HG03060 (cell line): Measurements from ENCODE around the gene FBXO47.

ENCODE experiments used
- ATAC-seq: cut with Tn5 transposase; IDR thresholded peaks from one replicate; pipeline ENCODE4 v1.9.1; 2021; ENCODE audit warnings: low read depth, moderate number of reproducible peaks; ENCODE audit not compliant: unreplicated experiment

The FBXO47 gene

GRCh38 chr17:38907930-38908675 is 59.1 kb downstream of the FBXO47 start:
- no peak for ATAC-seq

- ATAC-seq = no peak
Observed at GRCh38 chr17:38906460-38907228, 60.6 kb downstream of the FBXO47 start.

GRCh38 chr17:38905375-38905774 is 61.8 kb downstream of the FBXO47 start:
- ATAC-seq = no peak

- no peak for ATAC-seq
Observed at GRCh38 chr17:38904892-38905291, 62.3 kb downstream of the FBXO47 start.

DNA sequence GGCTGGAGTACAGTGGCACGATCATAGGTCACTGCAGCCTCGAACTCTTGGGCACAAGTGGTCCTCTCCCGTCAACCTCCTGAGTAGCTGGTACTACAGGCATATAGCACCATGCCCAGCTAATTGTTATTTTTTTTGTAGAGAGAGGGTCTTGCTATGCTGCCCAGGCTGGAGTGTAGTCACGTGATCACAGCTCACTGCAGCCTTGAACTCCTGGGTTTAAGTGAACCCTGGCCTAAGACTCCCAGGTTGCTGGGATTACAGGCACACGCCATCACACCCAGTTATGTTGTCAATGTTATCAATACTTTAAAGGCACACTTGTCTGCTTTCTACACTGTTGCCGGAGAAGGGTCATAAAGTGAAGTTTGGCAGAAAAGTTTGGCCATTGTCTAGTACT is 63.8 kb downstream of the FBXO47 start:
- ATAC-seq = no peak

DNA sequence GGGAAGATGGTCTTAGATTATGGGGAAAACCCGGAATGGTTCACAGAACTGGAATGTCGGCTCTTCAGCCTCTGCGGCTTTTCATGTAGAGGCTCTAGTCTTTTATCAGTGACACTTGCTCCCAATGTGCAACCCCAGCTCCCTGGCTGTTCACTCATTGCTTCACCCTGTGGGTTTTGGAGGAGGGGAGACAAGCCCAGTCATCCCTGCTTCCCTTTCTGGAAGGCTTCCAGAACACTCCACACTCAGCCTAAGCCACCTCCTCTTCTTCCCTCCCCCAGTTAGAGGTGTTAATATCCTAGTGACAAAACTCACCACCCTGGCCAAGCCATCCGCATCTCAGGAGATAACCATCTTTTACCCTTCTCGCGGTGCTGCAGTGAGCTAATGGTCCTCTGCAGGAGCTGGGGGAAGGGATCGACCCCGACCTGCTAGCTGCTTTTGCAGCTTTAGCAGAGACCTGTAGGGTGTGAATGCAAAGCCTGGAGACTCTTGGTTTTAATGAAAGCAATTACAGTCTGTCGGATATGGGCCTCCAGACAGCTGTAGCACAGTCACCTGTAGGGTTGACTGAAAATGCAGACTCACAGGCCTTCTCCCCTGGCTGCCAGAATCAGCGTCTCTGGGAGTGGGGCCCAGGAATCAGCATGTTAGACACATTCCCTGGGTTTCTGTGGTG is 66.1 kb downstream of the FBXO47 start:
- no peak for ATAC-seq

DNA sequence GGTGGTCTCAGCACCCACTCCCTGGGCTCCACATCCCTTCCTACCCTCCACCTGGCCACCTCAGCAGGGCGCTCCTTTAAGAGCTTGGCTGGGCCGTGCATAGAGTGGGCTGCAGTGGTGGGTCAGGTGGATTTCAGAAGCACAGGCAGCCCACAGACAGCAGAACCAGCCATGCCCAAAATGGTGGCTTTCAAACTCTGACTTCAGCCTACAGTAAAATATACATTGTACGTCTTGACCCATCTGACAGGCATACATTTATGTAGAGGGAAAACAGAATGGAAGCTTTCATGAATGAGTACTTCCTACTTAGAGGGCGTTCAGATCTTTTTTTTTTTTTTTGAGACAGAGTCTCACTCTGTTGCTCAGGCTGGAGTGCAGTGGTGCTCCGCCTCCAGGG is 67.8 kb downstream of the FBXO47 start:
- no peak for ATAC-seq

- ATAC-seq = peak; percentile 47
Observed at GRCh38 chr17:38898812-38899348, 68.3 kb downstream of the FBXO47 start.

- ATAC-seq = peak; percentile 14
Observed at GRCh38 chr17:38898291-38898679, 68.9 kb downstream of the FBXO47 start.

- ATAC-seq = no peak
Observed at GRCh38 chr17:38897671-38898290, 69.4 kb downstream of the FBXO47 start.

GRCh38 chr17:38897176-38897575 is 70.0 kb downstream of the FBXO47 start:
- no peak for ATAC-seq

GRCh38 chr17:38896346-38896954 is 70.8 kb downstream of the FBXO47 start:
- ATAC-seq = no peak

GRCh38 chr17:38894276-38894675 is 72.9 kb downstream of the FBXO47 start:
- no peak for ATAC-seq

- no peak for ATAC-seq
Observed at GRCh38 chr17:38893607-38894006, 73.6 kb downstream of the FBXO47 start.

GRCh38 chr17:38893113-38893512 is 74.1 kb downstream of the FBXO47 start:
- no peak for ATAC-seq

DNA sequence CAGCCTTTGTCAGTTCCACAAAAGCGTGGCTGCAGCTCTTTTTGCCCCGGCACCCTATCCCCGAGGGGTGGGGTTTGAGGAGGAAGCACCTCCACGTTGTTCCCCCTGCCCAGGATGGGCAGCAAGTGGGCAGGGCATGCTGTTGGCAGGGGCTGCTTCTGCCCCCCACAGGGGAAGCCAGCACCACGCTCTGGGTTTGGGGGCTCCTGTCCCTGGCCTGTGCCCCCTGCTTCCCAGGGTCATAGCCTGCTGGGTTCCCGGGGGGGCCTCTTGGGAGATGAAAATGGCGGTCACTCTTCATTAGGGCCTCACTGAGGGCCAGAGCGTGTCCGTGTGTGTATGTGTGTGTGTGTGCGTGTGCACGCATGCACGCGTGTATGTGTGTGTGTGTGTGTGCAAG is 74.6 kb downstream of the FBXO47 start:
- ATAC-seq = no peak

DNA sequence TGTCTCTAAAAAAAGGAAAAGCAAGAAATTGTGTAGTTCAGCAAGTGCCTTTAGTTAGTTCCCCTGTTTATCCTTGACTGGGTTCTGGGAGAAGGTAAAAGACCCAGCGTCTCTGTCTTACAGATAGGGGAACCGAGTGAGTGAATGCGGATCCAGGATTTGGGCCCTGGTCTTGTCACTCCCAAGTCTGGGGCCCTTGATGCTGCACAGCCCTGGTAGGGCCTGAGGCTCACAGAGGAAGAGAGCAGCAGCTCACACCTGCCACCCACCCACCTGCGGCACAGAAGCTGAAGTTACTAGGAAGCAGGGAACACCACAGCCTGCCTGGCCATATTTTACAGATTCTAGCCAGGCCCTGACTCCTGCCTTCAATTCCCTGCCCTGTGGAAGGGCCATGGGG is 75.1 kb downstream of the FBXO47 start:
- no peak for ATAC-seq

DNA sequence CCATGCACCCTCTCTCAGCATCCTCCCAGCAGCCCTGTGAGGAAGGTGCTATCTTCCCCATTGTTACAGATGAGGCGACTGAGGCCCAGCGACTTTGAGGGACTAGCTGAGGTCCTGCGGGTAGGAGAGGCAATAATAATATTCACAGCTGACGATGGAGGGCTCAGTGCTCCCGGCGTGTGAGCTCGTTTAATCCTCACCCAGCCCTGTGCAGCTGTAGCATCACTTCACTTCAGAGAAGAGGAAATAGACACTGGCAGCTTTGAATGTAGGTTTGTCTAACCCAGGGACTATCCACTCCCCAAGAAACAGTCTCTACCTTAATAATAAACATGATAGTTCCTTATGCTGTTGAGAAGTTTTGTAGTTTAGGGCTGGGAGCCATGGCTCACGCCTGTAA is 75.8 kb downstream of the FBXO47 start:
- ATAC-seq = no peak

DNA sequence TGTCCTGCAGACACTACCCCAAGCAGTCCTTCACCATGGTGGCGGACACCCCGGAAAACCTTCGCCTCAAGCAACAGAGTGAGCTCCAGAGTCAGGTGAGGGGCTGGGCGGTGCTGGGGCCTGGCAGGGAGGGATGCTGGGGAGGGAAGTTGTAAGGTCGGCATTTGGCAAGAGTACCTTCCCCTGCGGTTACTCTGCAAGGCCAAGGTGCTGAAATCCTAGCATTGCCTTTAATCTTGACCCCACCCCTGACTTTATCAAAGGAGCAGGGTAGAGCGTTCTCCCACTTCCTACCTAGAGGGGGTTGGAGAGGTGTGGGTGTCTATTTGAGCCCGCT is 76.8 kb downstream of the FBXO47 start:
- ATAC-seq = no peak

- ATAC-seq = no peak
Observed at GRCh38 chr17:38889745-38890409, 77.3 kb downstream of the FBXO47 start.
